ENCODE data around the gene PDZD2. TPM values are rescaled to one million over a fixed set of nuclear protein-coding genes. Genes with fewer than 3 reads are reported as not detected.

Gene PDZD2
- total RNA-seq, 4 donors from 2014 or later: 10.2 to 15.0 (median 12.2) TPM

DNA sequence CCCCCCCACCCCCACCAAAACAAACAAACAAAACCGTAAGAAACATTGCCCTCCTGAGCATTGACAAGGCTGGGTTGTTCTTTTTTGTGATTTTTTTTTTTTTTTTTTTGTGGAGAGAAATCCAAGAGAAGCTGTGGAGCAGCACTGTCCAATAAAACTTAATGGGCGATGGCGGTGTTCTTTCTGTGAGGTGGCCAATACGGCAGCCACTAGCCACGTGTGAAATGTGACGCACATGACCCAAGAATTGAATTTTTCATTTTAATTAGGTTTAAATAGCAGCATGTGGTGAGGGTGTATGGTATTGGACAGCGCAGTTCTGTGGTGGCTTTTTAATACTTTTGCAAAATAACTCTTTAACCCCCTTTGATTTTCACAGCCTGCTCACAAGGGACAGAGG, 251.1 kb downstream of the PDZD2 start:
- Histone ChIP-seq H3K4me3 (no peak overlapping the region), H3K27me3 (no peaks in the 10 kb centered on the region)

GRCh38 chr5:31894141-31894540, 255.2 kb downstream of the PDZD2 start:
- Histone ChIP-seq H3K27ac (replicated peaks in 1 of 4) (no peak overlapping the region), H3K27me3 (no peaks in the 10 kb centered on the region), H3K4me3 (no peak overlapping the region), H3K4me1 (peaks cover 7 to 15% (median 8%) of the 10 kb centered on the region in 4 donors), H3K36me3 (no peaks in the 10 kb centered on the region), H3K9me3 (no peaks in the 10 kb centered on the region)
- no peak for DNase-seq (ENCODE audit: extremely low spot score)
- WGBS: 76% methylated on average over 6 of the region's 6 CpGs
- intact Hi-C loops (cut with DNase I): no loop called here
- no peak for TF ChIP-seq EP300 (IDR thresholded peaks at IDR 0.05)
- no peak for TF ChIP-seq CTCF (IDR thresholded peaks at IDR 0.05)
- no peak for TF ChIP-seq POLR2AphosphoS5 (IDR thresholded peaks at IDR 0.05)
- no peak for TF ChIP-seq POLR2A (IDR thresholded peaks at IDR 0.05; ENCODE audit: low read depth)

More for the DNA sequence above, 251.1 kb downstream of the PDZD2 start:
- no peak overlapping the region for H3K27ac ChIP-seq (replicated peaks in 1 of 4)
- H3K9me3 ChIP-seq: no peaks in the 10 kb centered on the region
- H3K36me3 ChIP-seq: no peaks in the 10 kb centered on the region
- 62% methylated on average over 7 of the region's 7 CpGs for WGBS
- intact Hi-C loops (cut with DNase I): no loop called here
- H3K4me1 ChIP-seq: peaks cover 10 to 27% (median 15%) of the 10 kb centered on the region in 4 donors
- TF ChIP-seq CTCF (IDR thresholded peaks at IDR 0.05) (no peak), EP300 (IDR thresholded peaks at IDR 0.05) (no peak), POLR2AphosphoS5 (IDR thresholded peaks at IDR 0.05) (no peak), POLR2A (IDR thresholded peaks at IDR 0.05; ENCODE audit: low read depth) (no peak)
- no peak for DNase-seq (ENCODE audit: extremely low spot score)

DNA sequence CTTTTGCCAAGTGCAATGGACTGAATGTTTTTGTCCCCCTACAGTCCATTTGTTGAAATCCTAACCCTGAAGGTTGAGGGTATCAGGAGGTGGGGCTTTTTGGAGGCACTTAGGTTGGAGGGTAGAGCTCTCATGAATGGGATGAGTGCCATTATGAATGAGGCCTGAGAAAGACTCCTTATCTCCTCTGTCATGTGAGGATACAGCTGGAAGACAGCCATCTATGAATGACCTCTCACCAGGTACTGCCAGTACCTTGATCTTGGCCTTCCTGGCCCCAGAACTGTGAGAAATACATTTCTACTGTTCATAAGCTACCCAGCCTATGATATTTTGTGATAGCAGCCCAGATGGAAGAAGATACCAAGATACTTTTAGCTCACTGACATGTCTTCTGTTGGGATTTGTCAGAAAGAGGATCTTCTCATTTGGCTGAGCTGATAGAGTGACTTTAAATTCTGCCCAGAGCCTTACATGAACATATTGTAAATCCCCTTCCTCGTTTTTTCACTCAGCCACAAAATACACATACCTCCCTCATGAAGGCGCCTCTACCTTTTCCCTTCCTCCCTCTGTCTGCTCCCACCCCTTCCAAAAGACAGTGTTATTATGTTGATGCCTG, 256.4 kb downstream of the PDZD2 start:
- intact Hi-C loops (cut with DNase I): no loop called here
- WGBS: 83% methylated on average over 2 of the region's 2 CpGs
- Histone ChIP-seq H3K4me1 (peaks cover 0 to 5% (median 3%) of the 10 kb centered on the region in 4 donors), H3K27ac (replicated peaks in 1 of 4) (no peak overlapping the region), H3K36me3 (no peaks in the 10 kb centered on the region), H3K4me3 (no peak overlapping the region), H3K27me3 (no peaks in the 10 kb centered on the region), H3K9me3 (no peaks in the 10 kb centered on the region)
- no peak for TF ChIP-seq EP300 (IDR thresholded peaks at IDR 0.05)
- no peak for TF ChIP-seq POLR2AphosphoS5 (IDR thresholded peaks at IDR 0.05)
- TF ChIP-seq CTCF (IDR thresholded peaks at IDR 0.05): no peak
- TF ChIP-seq POLR2A (IDR thresholded peaks at IDR 0.05; ENCODE audit: low read depth): no peak
- no peak for DNase-seq (ENCODE audit: extremely low spot score)

- H3K36me3 ChIP-seq: no peaks in the 10 kb centered on the region
- no peak for DNase-seq (ENCODE audit: extremely low spot score)
- WGBS: 81% methylated on average over 6 of the region's 6 CpGs
- intact Hi-C loops (cut with DNase I): no loop called here
- no peak overlapping the region for H3K4me3 ChIP-seq
- H3K9me3 ChIP-seq: no peaks in the 10 kb centered on the region
- no peak for TF ChIP-seq CTCF (IDR thresholded peaks at IDR 0.05)
- TF ChIP-seq POLR2AphosphoS5 (IDR thresholded peaks at IDR 0.05): no peak
- no peak for TF ChIP-seq POLR2A (IDR thresholded peaks at IDR 0.05; ENCODE audit: low read depth)
- no peak for TF ChIP-seq EP300 (IDR thresholded peaks at IDR 0.05)
- H3K27ac ChIP-seq (replicated peaks in 1 of 4): no peak overlapping the region
- no peaks in the 10 kb centered on the region for H3K27me3 ChIP-seq
- H3K4me1 ChIP-seq: peaks cover 0 to 5% (median 0%) of the 10 kb centered on the region in 4 donors
Observed at GRCh38 chr5:31898036-31898632, 259.2 kb downstream of the PDZD2 start.

All from esophagus muscularis mucosa (tissue), 4 donors.